B cell (primary cell): ENCODE data around the gene OR10AD1.

Source experiments
- CTCF ChIP-seq: fragments of 200-600 bp; IDR thresholded peaks from one replicate; pipeline ENCODE4 v1.8.0; 2022; ENCODE audit warnings: antibody characterized with exemption, mild to moderate bottlenecking
- EZH2 ChIP-seq: IDR thresholded peaks from 2 replicates; pipeline ENCODE4 v1.6.1; 2012; ENCODE audit warnings: borderline replicate concordance, low read depth, mild to moderate bottlenecking, moderate library complexity, low read length; ENCODE audit not compliant: insufficient read depth, poor library complexity, severe bottlenecking

- TF ChIP-seq CTCF (no peak), EZH2 (no peak)
Observed at GRCh38 chr12:48201516-48201915, 1.6 kb downstream of the OR10AD1 start.
